Liver (tissue), 3 donors: Measurements from ENCODE around the gene GHRHR.

Experiments used
- ATF3 ChIP-seq: IDR thresholded peaks from 2 replicates; pipeline ENCODE4 v1.6.1; 2016; ENCODE audit warnings: antibody characterized with exemption
- CTCF ChIP-seq: fragments of 150-350 bp; IDR thresholded peaks from 2 replicates; pipeline ENCODE4 v1.5.1; 2017; ENCODE audit warnings: improper control_type of control experiment, low read depth, low read length; ENCODE audit not compliant: missing input control
- GABPA ChIP-seq, 2 donors: IDR thresholded peaks in 1 of 2; conservative IDR thresholded peaks in 1 of 2; 2 replicates each; pipeline ENCODE4 v1.6.1; 2016; ENCODE audit warnings: antibody characterized with exemption in 2 of 2, mild to moderate bottlenecking in 1 of 2, moderate library complexity in 1 of 2
- JUND ChIP-seq, 2 donors: IDR thresholded peaks; 2 replicates each; pipeline ENCODE4 v1.6.1; 2016; ENCODE audit warnings: antibody characterized with exemption in 2 of 2
- SP1 ChIP-seq: IDR thresholded peaks from 2 replicates; pipeline ENCODE4 v1.6.1; 2018; ENCODE audit warnings: antibody characterized with exemption, mild to moderate bottlenecking
- TAF1 ChIP-seq: conservative IDR thresholded peaks from 2 replicates; pipeline ENCODE4 v1.6.1; 2016; ENCODE audit warnings: antibody characterized with exemption, mild to moderate bottlenecking
- YY1 ChIP-seq: IDR thresholded peaks from 2 replicates; pipeline ENCODE4 v1.6.1; 2016; ENCODE audit warnings: antibody characterized with exemption, mild to moderate bottlenecking
- donor health status: healthy.
- donor health status: healthy.

DNA sequence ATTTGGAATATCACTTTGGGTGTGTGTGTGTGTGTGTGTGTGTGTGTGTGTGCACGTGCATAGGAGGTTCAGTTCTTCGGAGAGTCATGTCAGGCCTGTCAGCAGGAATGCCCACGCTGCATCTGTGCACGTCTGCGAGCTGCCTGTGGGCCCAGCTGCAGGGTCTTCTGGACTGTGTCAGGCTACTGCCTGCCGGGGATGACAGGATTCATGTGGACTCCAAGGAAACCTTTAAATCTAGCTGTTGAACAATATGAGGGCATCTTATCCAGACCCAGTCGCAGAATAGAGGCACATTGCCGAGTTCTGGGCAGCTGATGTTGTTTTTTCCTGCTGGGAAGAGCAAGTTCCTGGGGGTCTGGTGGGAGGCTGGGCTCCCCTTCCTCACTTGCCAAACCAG, 33.1 kb upstream of the GHRHR start:
- TF ChIP-seq JUND (IDR thresholded peaks at IDR 0.05) (no peak), CTCF (no peak), GABPA (IDR thresholded peaks at IDR 0.05 in 1 of 2, conservative IDR thresholded peaks at IDR 0.05 in 1 of 2) (no peak), SP1 (no peak), ATF3 (no peak), TAF1 (no peak), YY1 (no peak)
